IPS-18c (cell line): ENCODE data around the gene ZKSCAN2.

Source experiments
- H3K4me3 ChIP-seq: 2 replicates; pipeline ENCODE4 v1.7.0; 2013; ENCODE audit warnings: low read depth, mild to moderate bottlenecking, low read length, moderate library complexity; ENCODE audit not compliant: insufficient read depth
- H3K9me3 ChIP-seq: one replicate; pipeline ENCODE4 v1.6.1; 2013; ENCODE audit warnings: mild to moderate bottlenecking, low read length, moderate library complexity; ENCODE audit not compliant: control insufficient read depth, insufficient read depth

The ZKSCAN2 gene

GRCh38 chr16:25253322-25253721, 4.3 kb downstream of the ZKSCAN2 start:
- Histone ChIP-seq H3K4me3 (no peak overlapping the region), H3K9me3 (no peaks in the 10 kb centered on the region)

GRCh38 chr16:25250467-25250866, 7.2 kb downstream of the ZKSCAN2 start:
- H3K9me3 ChIP-seq, result no peaks in the 10 kb centered on the region
- no peak overlapping the region for H3K4me3 ChIP-seq

GRCh38 chr16:25235991-25236390, 21.7 kb downstream of the ZKSCAN2 start:
- Histone ChIP-seq H3K9me3 (no peaks in the 10 kb centered on the region), H3K4me3 (no peak overlapping the region)

GRCh38 chr16:25228372-25228771, 29.3 kb downstream of the ZKSCAN2 start:
- no peak overlapping the region for H3K4me3 ChIP-seq
- peaks cover 2% of the 10 kb centered on the region for H3K9me3 ChIP-seq

- H3K4me3 ChIP-seq, result no peak overlapping the region
Observed at GRCh38 chr16:25224731-25225319, 32.8 kb downstream of the ZKSCAN2 start.

GRCh38 chr16:25223964-25224363, 33.7 kb downstream of the ZKSCAN2 start:
- Histone ChIP-seq H3K4me3 (no peak overlapping the region), H3K9me3 (peaks cover 2% of the 10 kb centered on the region)

More at GRCh38 chr16:25224731-25225319, 32.8 kb downstream of the ZKSCAN2 start:
- peaks cover 2% of the 10 kb centered on the region for H3K9me3 ChIP-seq

- H3K9me3 ChIP-seq, result peaks cover 2% of the 10 kb centered on the region
- H3K4me3 ChIP-seq, result no peak overlapping the region
Observed at GRCh38 chr16:25222959-25223358, 34.7 kb downstream of the ZKSCAN2 start.

- no peaks in the 10 kb centered on the region for H3K9me3 ChIP-seq
- H3K4me3 ChIP-seq, result no peak overlapping the region
Observed at GRCh38 chr16:25219070-25219737, 38.4 kb downstream of the ZKSCAN2 start.

GRCh38 chr16:25217921-25218320, 39.7 kb downstream of the ZKSCAN2 start:
- Histone ChIP-seq H3K4me3 (no peak overlapping the region), H3K9me3 (no peaks in the 10 kb centered on the region)

- H3K4me3 ChIP-seq, result no peak overlapping the region
- H3K9me3 ChIP-seq, result no peaks in the 10 kb centered on the region
Observed at GRCh38 chr16:25217112-25217511, 40.5 kb downstream of the ZKSCAN2 start.

- Histone ChIP-seq H3K9me3 (no peaks in the 10 kb centered on the region), H3K4me3 (no peak overlapping the region)
Observed at GRCh38 chr16:25213709-25214397, 43.8 kb downstream of the ZKSCAN2 start.

- Histone ChIP-seq H3K4me3 (no peak overlapping the region), H3K9me3 (no peaks in the 10 kb centered on the region)
Observed at GRCh38 chr16:25212636-25213035, 45.0 kb downstream of the ZKSCAN2 start.

- Histone ChIP-seq H3K9me3 (no peaks in the 10 kb centered on the region), H3K4me3 (no peak overlapping the region)
Observed at GRCh38 chr16:25210758-25211157, 46.9 kb downstream of the ZKSCAN2 start.

- H3K4me3 ChIP-seq, result no peak overlapping the region
- H3K9me3 ChIP-seq, result no peaks in the 10 kb centered on the region
Observed at GRCh38 chr16:25199457-25199856, 58.2 kb downstream of the ZKSCAN2 start.

GRCh38 chr16:25198021-25198420, 59.6 kb downstream of the ZKSCAN2 start:
- Histone ChIP-seq H3K9me3 (no peaks in the 10 kb centered on the region), H3K4me3 (no peak overlapping the region)

GRCh38 chr16:25194273-25194878, 63.3 kb downstream of the ZKSCAN2 start:
- Histone ChIP-seq H3K9me3 (no peaks in the 10 kb centered on the region), H3K4me3 (no peak overlapping the region)

- H3K9me3 ChIP-seq, result no peaks in the 10 kb centered on the region
Observed at GRCh38 chr16:25192096-25192495, 65.5 kb downstream of the ZKSCAN2 start.

GRCh38 chr16:25189305-25189704, 68.3 kb downstream of the ZKSCAN2 start:
- Histone ChIP-seq H3K4me3 (no peak overlapping the region), H3K9me3 (no peaks in the 10 kb centered on the region)

More at GRCh38 chr16:25192096-25192495, 65.5 kb downstream of the ZKSCAN2 start:
- H3K4me3 ChIP-seq, result no peak overlapping the region
